ENCODE results near the gene FAM83F. TPM values are rescaled to one million over a fixed set of nuclear protein-coding genes. Genes with fewer than 3 reads are reported as not detected.

FAM83F gene
- total and polyA plus RNA-seq, 2 donors (not counting 1 experiment from before 2014, with no cell fraction given) = not detected

DNA sequence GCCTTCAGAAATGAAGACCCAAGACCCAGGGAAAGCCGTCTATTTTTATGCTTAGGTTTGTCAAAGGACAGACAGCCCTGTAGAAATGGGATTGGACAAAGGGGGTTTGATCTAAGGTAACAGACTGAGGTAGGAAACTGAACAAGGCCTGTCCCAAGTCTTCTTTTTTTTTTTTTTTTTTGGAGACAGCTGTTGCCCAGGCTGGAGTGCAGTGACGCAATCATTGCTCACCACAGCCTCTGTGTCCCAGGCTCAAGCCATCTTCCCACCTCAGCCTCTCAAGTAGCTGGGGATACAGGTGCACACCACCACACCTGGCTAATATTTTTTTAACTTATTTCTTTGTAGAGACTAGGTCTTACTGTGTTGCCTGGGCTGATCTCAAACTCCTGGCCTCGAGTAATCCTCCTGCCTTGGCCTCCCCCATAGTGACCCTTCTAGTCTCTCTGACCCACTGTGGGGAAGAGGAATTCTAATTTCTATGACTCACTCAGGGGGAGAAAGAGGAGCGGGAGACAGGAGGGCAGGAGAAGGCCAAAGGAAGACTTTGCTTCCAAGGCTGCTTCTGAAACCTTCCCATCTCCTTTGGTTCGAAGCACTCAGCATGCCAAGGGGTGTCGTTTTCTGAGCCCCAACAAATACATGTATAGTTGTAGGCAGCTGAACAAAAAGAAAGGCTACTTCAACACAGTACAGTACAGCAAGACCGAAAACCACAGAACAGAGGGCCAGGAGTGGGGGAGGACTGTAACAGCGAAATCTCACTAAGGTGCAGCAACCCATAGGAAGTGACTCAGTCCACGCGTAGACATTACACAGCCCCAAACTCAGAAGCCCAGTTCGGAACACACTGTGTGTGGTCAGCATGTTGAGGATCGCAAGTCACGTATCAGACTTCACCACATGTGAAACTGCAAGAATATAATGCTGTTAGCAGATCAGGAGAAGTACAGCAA is 33.7 kb upstream of the FAM83F start:
- peak overlapping the region; percentile 6 for H3K27ac ChIP-seq (ENCODE audit: insufficient read depth, low read length)
- H3K4me3 ChIP-seq (replicated peaks in 1 of 4; ENCODE audit: control extremely low read depth in 1 of 4, insufficient read depth in 1 of 4, low read depth in 3 of 4, low read length in 4 of 4) = no peak overlapping the region
- H3K4me1 ChIP-seq (ENCODE audit: control insufficient read depth, extremely low read depth, insufficient read depth, low read length) = peaks cover 6% of the 10 kb centered on the region
- no peaks in the 10 kb centered on the region for H4K20me1 ChIP-seq (ENCODE audit: control insufficient read depth, extremely low read depth, insufficient read depth, low read length)
- H2AFZ ChIP-seq (ENCODE audit: low read length) = no peak overlapping the region
- DNase-seq (ENCODE audit: low read depth in 2 of 2) = peak; percentile 92 to 99
- H3K9ac ChIP-seq (ENCODE audit: insufficient read depth, low read length) = no peak overlapping the region
- TF ChIP-seq, protein P1, sequence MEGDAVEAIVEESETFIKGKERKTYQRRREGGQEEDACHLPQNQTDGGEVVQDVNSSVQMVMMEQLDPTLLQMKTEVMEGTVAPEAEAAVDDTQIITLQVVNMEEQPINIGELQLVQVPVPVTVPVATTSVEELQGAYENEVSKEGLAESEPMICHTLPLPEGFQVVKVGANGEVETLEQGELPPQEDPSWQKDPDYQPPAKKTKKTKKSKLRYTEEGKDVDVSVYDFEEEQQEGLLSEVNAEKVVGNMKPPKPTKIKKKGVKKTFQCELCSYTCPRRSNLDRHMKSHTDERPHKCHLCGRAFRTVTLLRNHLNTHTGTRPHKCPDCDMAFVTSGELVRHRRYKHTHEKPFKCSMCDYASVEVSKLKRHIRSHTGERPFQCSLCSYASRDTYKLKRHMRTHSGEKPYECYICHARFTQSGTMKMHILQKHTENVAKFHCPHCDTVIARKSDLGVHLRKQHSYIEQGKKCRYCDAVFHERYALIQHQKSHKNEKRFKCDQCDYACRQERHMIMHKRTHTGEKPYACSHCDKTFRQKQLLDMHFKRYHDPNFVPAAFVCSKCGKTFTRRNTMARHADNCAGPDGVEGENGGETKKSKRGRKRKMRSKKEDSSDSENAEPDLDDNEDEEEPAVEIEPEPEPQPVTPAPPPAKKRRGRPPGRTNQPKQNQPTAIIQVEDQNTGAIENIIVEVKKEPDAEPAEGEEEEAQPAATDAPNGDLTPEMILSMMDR (conservative IDR thresholded peaks at IDR 0.05 in 1 of 2, IDR thresholded peaks at IDR 0.05 in 1 of 2; ENCODE audit: low read depth in 1 of 2, low read length in 2 of 2) = no peak
- no peak for TF ChIP-seq EZH2 (IDR thresholded peaks at IDR 0.05; ENCODE audit: low read length, missing control alignments)
- H3K36me3 ChIP-seq (ENCODE audit: control insufficient read depth, insufficient read depth, low read length) = no peaks in the 10 kb centered on the region
- H3K9me3 ChIP-seq (ENCODE audit: control insufficient read depth, insufficient read depth, low read depth, low read length) = no peaks in the 10 kb centered on the region
- H3K79me2 ChIP-seq (ENCODE audit: control insufficient read depth, insufficient read depth, low read length) = no peaks in the 10 kb centered on the region
- H3K27me3 ChIP-seq (ENCODE audit: control insufficient read depth, insufficient read depth, low read length) = no peaks in the 10 kb centered on the region
- H3K4me2 ChIP-seq (ENCODE audit: extremely low read depth, insufficient read depth, low read length) = no peak overlapping the region

DNA sequence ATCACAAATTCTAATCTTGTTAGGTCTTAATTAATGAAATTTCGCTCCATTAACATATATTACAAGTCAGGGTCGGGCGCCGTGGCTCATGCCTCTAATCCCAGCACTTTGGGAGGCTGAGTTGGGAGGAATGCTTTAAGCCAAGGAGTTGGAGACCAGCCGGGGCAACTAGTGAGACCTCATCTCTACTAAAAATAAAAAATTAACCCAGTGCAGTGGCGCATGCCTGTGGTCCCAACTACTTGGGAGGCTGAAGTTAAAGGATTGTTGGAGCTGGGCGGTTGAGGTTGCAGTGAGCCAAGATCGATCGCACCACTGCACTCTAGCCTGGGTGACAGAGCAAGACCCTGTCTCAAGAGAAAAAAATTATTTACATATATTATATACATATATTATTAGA is 32.7 kb upstream of the FAM83F start:
- peak in 1 of 2 donors; percentile 66 for DNase-seq (ENCODE audit: low read depth in 2 of 2)
- H3K4me1 ChIP-seq (ENCODE audit: control insufficient read depth, extremely low read depth, insufficient read depth, low read length) = peaks cover 6% of the 10 kb centered on the region
- no peak overlapping the region for H3K9ac ChIP-seq (ENCODE audit: insufficient read depth, low read length)
- H3K79me2 ChIP-seq (ENCODE audit: control insufficient read depth, insufficient read depth, low read length) = no peaks in the 10 kb centered on the region
- H4K20me1 ChIP-seq (ENCODE audit: control insufficient read depth, extremely low read depth, insufficient read depth, low read length) = no peaks in the 10 kb centered on the region
- H3K27me3 ChIP-seq (ENCODE audit: control insufficient read depth, insufficient read depth, low read length) = no peaks in the 10 kb centered on the region
- no peak overlapping the region for H3K4me3 ChIP-seq (replicated peaks in 1 of 4; ENCODE audit: control extremely low read depth in 1 of 4, insufficient read depth in 1 of 4, low read depth in 3 of 4, low read length in 4 of 4)
- H3K9me3 ChIP-seq (ENCODE audit: control insufficient read depth, insufficient read depth, low read depth, low read length) = no peaks in the 10 kb centered on the region
- H3K36me3 ChIP-seq (ENCODE audit: control insufficient read depth, insufficient read depth, low read length) = no peaks in the 10 kb centered on the region
- H3K27ac ChIP-seq (ENCODE audit: insufficient read depth, low read length) = no peak overlapping the region
- TF ChIP-seq, protein P1 (conservative IDR thresholded peaks at IDR 0.05 in 1 of 2, IDR thresholded peaks at IDR 0.05 in 1 of 2; ENCODE audit: low read depth in 1 of 2, low read length in 2 of 2) = no peak
- TF ChIP-seq EZH2 (IDR thresholded peaks at IDR 0.05; ENCODE audit: low read length, missing control alignments) = no peak
- no peak overlapping the region for H2AFZ ChIP-seq (ENCODE audit: low read length)
- H3K4me2 ChIP-seq (ENCODE audit: extremely low read depth, insufficient read depth, low read length) = no peak overlapping the region

DNA sequence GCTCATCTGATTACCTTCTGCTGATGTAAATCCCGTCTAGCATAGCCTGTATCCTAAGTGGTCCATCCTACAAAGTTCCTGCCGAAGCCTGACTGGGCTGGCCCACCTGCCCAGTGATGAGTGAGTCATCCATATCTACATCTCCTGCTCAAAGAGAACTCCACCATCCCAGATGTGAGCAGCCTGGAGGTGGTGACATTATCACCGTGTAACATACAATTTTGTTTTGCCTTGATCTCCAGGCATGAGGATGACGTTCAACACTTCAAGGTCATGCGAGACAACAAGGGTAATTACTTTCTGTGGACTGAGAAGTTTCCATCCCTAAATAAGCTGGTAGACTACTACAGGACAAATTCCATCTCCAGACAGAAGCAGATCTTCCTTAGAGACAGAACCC is 29.0 kb upstream of the FAM83F start:
- Histone ChIP-seq H3K36me3 (ENCODE audit: control insufficient read depth, insufficient read depth, low read length) (no peaks in the 10 kb centered on the region), H3K4me1 (ENCODE audit: control insufficient read depth, extremely low read depth, insufficient read depth, low read length) (peaks cover 3% of the 10 kb centered on the region), H3K27ac (ENCODE audit: insufficient read depth, low read length) (no peak overlapping the region), H3K4me2 (ENCODE audit: extremely low read depth, insufficient read depth, low read length) (no peak overlapping the region), H4K20me1 (ENCODE audit: control insufficient read depth, extremely low read depth, insufficient read depth, low read length) (no peaks in the 10 kb centered on the region), H3K9ac (ENCODE audit: insufficient read depth, low read length) (no peak overlapping the region), H3K79me2 (ENCODE audit: control insufficient read depth, insufficient read depth, low read length) (no peaks in the 10 kb centered on the region), H2AFZ (ENCODE audit: low read length) (no peak overlapping the region), H3K4me3 (replicated peaks in 1 of 4; ENCODE audit: control extremely low read depth in 1 of 4, insufficient read depth in 1 of 4, low read depth in 3 of 4, low read length in 4 of 4) (no peak overlapping the region), H3K27me3 (ENCODE audit: control insufficient read depth, insufficient read depth, low read length) (peaks cover 9% of the 10 kb centered on the region), H3K9me3 (ENCODE audit: control insufficient read depth, insufficient read depth, low read depth, low read length) (no peaks in the 10 kb centered on the region)
- TF ChIP-seq EZH2 (IDR thresholded peaks at IDR 0.05; ENCODE audit: low read length, missing control alignments) = no peak
- TF ChIP-seq, protein P1 (conservative IDR thresholded peaks at IDR 0.05 in 1 of 2, IDR thresholded peaks at IDR 0.05 in 1 of 2; ENCODE audit: low read depth in 1 of 2, low read length in 2 of 2) = no peak
- DNase-seq (ENCODE audit: low read depth in 2 of 2) = no peak
